Measurements from ENCODE around the gene LRRC23.

DNA sequence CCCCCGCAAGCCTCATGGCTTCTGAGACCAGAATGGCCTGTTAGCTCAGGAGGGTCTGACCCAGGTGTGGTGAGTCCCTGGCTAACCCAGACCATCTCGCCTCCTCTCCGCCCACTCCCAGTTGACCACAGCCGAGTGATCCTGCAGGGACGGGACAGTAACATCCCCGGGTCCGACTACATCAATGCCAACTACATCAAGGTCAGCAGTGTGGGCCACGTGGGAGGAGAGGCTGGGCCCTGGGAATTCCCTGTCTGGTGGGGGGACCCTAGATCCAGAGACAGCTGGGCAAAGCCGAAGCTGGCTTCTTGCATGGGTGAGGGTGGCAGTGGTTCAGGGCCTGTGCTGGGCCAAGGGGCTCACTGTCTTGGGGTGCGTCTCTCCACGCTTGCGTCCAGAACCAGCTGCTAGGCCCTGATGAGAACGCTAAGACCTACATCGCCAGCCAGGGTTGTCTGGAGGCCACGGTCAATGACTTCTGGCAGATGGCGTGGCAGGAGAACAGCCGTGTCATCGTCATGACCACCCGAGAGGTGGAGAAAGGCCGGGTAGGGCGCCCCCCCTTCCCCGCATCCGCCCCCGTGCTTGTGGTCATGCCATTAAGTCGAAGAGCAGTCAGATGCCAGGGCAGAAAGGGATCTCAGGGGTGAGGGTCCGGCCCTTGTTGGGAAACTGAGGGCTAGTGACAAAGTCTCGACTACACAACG, 51.6 kb downstream of the LRRC23 start:
- TF ChIP-seq, protein P1, sequence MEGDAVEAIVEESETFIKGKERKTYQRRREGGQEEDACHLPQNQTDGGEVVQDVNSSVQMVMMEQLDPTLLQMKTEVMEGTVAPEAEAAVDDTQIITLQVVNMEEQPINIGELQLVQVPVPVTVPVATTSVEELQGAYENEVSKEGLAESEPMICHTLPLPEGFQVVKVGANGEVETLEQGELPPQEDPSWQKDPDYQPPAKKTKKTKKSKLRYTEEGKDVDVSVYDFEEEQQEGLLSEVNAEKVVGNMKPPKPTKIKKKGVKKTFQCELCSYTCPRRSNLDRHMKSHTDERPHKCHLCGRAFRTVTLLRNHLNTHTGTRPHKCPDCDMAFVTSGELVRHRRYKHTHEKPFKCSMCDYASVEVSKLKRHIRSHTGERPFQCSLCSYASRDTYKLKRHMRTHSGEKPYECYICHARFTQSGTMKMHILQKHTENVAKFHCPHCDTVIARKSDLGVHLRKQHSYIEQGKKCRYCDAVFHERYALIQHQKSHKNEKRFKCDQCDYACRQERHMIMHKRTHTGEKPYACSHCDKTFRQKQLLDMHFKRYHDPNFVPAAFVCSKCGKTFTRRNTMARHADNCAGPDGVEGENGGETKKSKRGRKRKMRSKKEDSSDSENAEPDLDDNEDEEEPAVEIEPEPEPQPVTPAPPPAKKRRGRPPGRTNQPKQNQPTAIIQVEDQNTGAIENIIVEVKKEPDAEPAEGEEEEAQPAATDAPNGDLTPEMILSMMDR (optimal IDR thresholded peaks at IDR 0.05 in 1 of 3, IDR thresholded peaks at IDR 0.05 in 1 of 3, conservative IDR thresholded peaks at IDR 0.05 in 1 of 3; ENCODE audit: extremely low read depth in 1 of 3, insufficient read depth in 2 of 3, low read length in 3 of 3): no peak
- TF ChIP-seq EZH2 (IDR thresholded peaks at IDR 0.05; ENCODE audit: low read length): no peak
